ENCODE measurements around the gene MPDZ.

- TF ChIP-seq CTCF (IDR thresholded peaks at IDR 0.05 in 2 of 3, conservative IDR thresholded peaks at IDR 0.05 in 1 of 3; ENCODE audit: borderline replicate concordance in 1 of 3, insufficient read depth in 1 of 3, low read depth in 2 of 3, low read length in 2 of 3) (no peak), POLR2A (IDR thresholded peaks at IDR 0.05; ENCODE audit: borderline replicate concordance, extremely low read depth, insufficient read depth, insufficient read length) (no peak), EZH2 (IDR thresholded peaks at IDR 0.05) (no peak), POLR2AphosphoS5 (IDR thresholded peaks at IDR 0.05; ENCODE audit: low read depth, low read length) (no peak), TCF7L2 (IDR thresholded peaks at IDR 0.05; ENCODE audit: borderline replicate concordance, extremely low read depth, insufficient read depth, insufficient read length) (no peak), SP1 (IDR thresholded peaks at IDR 0.05; ENCODE audit: low read depth) (no peak), ZFX (IDR thresholded peaks at IDR 0.05) (no peak), RAD21 (IDR thresholded peaks at IDR 0.05; ENCODE audit: low read depth) (no peak)
Measured at GRCh38 chr9:13292158-13292557, 12.7 kb upstream of the MPDZ start.

All from HCT116 (cell line).